Subcutaneous abdominal adipose tissue (tissue), 5 donors: Measurements from ENCODE around the gene PLCG1.

Source experiments
- H3K27ac ChIP-seq: one replicate; pipeline ENCODE4 v1.7.0; 2013; ENCODE audit warnings: low read depth, mild to moderate bottlenecking, inconsistent platforms, low read length, moderate library complexity
- H3K27me3 ChIP-seq, 5 donors: one replicate each; pipeline ENCODE4 v1.7.0; 2013; ENCODE audit warnings: low read length in 5 of 5, inconsistent platforms in 1 of 5; ENCODE audit not compliant: control insufficient read depth in 5 of 5, insufficient read depth in 4 of 5
- H3K36me3 ChIP-seq, 5 donors: one replicate each; pipeline ENCODE4 v1.7.0; 2013; ENCODE audit warnings: low read length in 5 of 5; ENCODE audit not compliant: control insufficient read depth in 5 of 5, insufficient read depth in 5 of 5
- H3K4me1 ChIP-seq, 5 donors: one replicate each; pipeline ENCODE4 v1.7.0; 2013; ENCODE audit warnings: low read length in 5 of 5, mild to moderate bottlenecking in 3 of 5, moderate library complexity in 1 of 5; ENCODE audit not compliant: control insufficient read depth in 5 of 5, insufficient read depth in 5 of 5
- H3K4me3 ChIP-seq, 5 donors: one replicate each; pipeline ENCODE4 v1.7.0; 2013; ENCODE audit warnings: low read length in 5 of 5, low read depth in 1 of 5
- H3K9ac ChIP-seq, 5 donors: one replicate each; pipeline ENCODE4 v1.7.0; 2013; ENCODE audit warnings: low read length in 5 of 5, mild to moderate bottlenecking in 4 of 5, moderate library complexity in 3 of 5
- H3K9me3 ChIP-seq, 5 donors: one replicate each; pipeline ENCODE4 v1.7.0; 2013; ENCODE audit warnings: low read length in 5 of 5; ENCODE audit not compliant: control insufficient read depth in 5 of 5
- donor health status: healthy.
- donor health status: healthy.
- donor health status: healthy.
- donor health status: healthy.
- donor health status: healthy.

The PLCG1 gene

GRCh38 chr20:41154436-41155176, 17.3 kb downstream of the PLCG1 start:
- H3K9ac ChIP-seq: no peak overlapping the region
- peaks cover 0 to 93% (median 37%) of the 10 kb centered on the region in 5 donors for H3K4me1 ChIP-seq
- no peaks in the 10 kb centered on the region for H3K27me3 ChIP-seq
- H3K36me3 ChIP-seq: peaks cover 0 to 3% (median under 1%) of the 10 kb centered on the region in 5 donors
- no peak overlapping the region for H3K4me3 ChIP-seq
- peak overlapping the region; percentile 61 for H3K27ac ChIP-seq
- H3K9me3 ChIP-seq: no peaks in the 10 kb centered on the region

GRCh38 chr20:41155261-41155660, 17.9 kb downstream of the PLCG1 start:
- H3K36me3 ChIP-seq: peaks cover 0 to 9% (median 7%) of the 10 kb centered on the region in 5 donors
- H3K4me3 ChIP-seq: no peak overlapping the region
- peak overlapping the region; percentile 61 for H3K27ac ChIP-seq
- H3K9me3 ChIP-seq: no peaks in the 10 kb centered on the region
- H3K4me1 ChIP-seq: peaks cover 0 to 93% (median 33%) of the 10 kb centered on the region in 5 donors
- no peaks in the 10 kb centered on the region for H3K27me3 ChIP-seq
- no peak overlapping the region for H3K9ac ChIP-seq

GRCh38 chr20:41158082-41158625, 20.8 kb downstream of the PLCG1 start:
- Histone ChIP-seq H3K4me1 (peaks cover 0 to 70% (median 18%) of the 10 kb centered on the region in 5 donors), H3K9ac (no peak overlapping the region), H3K27ac (no peak overlapping the region), H3K4me3 (no peak overlapping the region), H3K36me3 (peaks cover 0 to 32% (median 24%) of the 10 kb centered on the region in 5 donors), H3K9me3 (no peaks in the 10 kb centered on the region), H3K27me3 (no peaks in the 10 kb centered on the region)

- Histone ChIP-seq H3K4me3 (no peak overlapping the region), H3K27ac (no peak overlapping the region), H3K36me3 (peaks cover 0 to 46% (median 38%) of the 10 kb centered on the region in 5 donors), H3K9ac (no peak overlapping the region), H3K27me3 (no peaks in the 10 kb centered on the region), H3K4me1 (peaks cover 0 to 58% (median 11%) of the 10 kb centered on the region in 5 donors), H3K9me3 (no peaks in the 10 kb centered on the region)
Observed at GRCh38 chr20:41159547-41159946, 22.2 kb downstream of the PLCG1 start.

GRCh38 chr20:41160686-41161085, 23.3 kb downstream of the PLCG1 start:
- H3K9ac ChIP-seq: no peak overlapping the region
- no peaks in the 10 kb centered on the region for H3K27me3 ChIP-seq
- H3K4me3 ChIP-seq: no peak overlapping the region
- H3K36me3 ChIP-seq: peaks cover 0 to 57% (median 49%) of the 10 kb centered on the region in 5 donors
- no peak overlapping the region for H3K27ac ChIP-seq
- H3K4me1 ChIP-seq: peaks cover 0 to 47% (median 6%) of the 10 kb centered on the region in 5 donors
- H3K9me3 ChIP-seq: no peaks in the 10 kb centered on the region

- no peaks in the 10 kb centered on the region for H3K9me3 ChIP-seq
- peaks cover 0 to 37% (median 3%) of the 10 kb centered on the region in 5 donors for H3K4me1 ChIP-seq
- peaks cover 0 to 69% (median 61%) of the 10 kb centered on the region in 5 donors for H3K36me3 ChIP-seq
- no peak overlapping the region for H3K27ac ChIP-seq
- H3K4me3 ChIP-seq: no peak overlapping the region
- H3K27me3 ChIP-seq: no peaks in the 10 kb centered on the region
- peak overlapping the region in 1 of 5 donors; percentile 17 for H3K9ac ChIP-seq
Observed at GRCh38 chr20:41161886-41162285, 24.5 kb downstream of the PLCG1 start.

GRCh38 chr20:41162396-41162795, 25.1 kb downstream of the PLCG1 start:
- Histone ChIP-seq H3K4me3 (no peak overlapping the region), H3K27ac (no peak overlapping the region), H3K36me3 (peaks cover 0 to 74% (median 66%) of the 10 kb centered on the region in 5 donors)

GRCh38 chr20:41163821-41164220, 26.5 kb downstream of the PLCG1 start:
- H3K9ac ChIP-seq: no peak overlapping the region
- no peaks in the 10 kb centered on the region for H3K9me3 ChIP-seq
- no peaks in the 10 kb centered on the region for H3K27me3 ChIP-seq
- H3K4me3 ChIP-seq: no peak overlapping the region
- peaks cover 0 to 88% (median 75%) of the 10 kb centered on the region in 5 donors for H3K36me3 ChIP-seq
- no peak overlapping the region for H3K27ac ChIP-seq
- peaks cover 0 to 19% (median 3%) of the 10 kb centered on the region in 5 donors for H3K4me1 ChIP-seq

More at GRCh38 chr20:41162396-41162795, 25.1 kb downstream of the PLCG1 start:
- peaks cover 0 to 32% (median 3%) of the 10 kb centered on the region in 5 donors for H3K4me1 ChIP-seq
- no peaks in the 10 kb centered on the region for H3K9me3 ChIP-seq
- no peak overlapping the region for H3K9ac ChIP-seq
- H3K27me3 ChIP-seq: no peaks in the 10 kb centered on the region

- Histone ChIP-seq H3K9me3 (no peaks in the 10 kb centered on the region), H3K27ac (no peak overlapping the region), H3K9ac (no peak overlapping the region), H3K4me3 (no peak overlapping the region), H3K36me3 (peaks cover 0 to 93% (median 83%) of the 10 kb centered on the region in 5 donors), H3K27me3 (no peaks in the 10 kb centered on the region), H3K4me1 (peaks cover 0 to 6% (median 1%) of the 10 kb centered on the region in 5 donors)
Observed at GRCh38 chr20:41165001-41165882, 27.9 kb downstream of the PLCG1 start.
